AG09309 (cell line): ENCODE results near the gene TRDN.

Source experiments
- DNase-seq: peaks from one replicate; pipeline ENCODE4 v3.0.0-alpha.2; 2010; ENCODE audit warnings: low read depth
- H3K4me3 ChIP-seq: 2 replicates; pipeline ENCODE4 v1.5.1; 2011; ENCODE audit warnings: mild to moderate bottlenecking, low read depth, low read length, moderate library complexity; ENCODE audit not compliant: control insufficient read depth
- TF ChIP-seq, protein P1 (sequence below): IDR thresholded peaks from 2 replicates; pipeline ENCODE4 v1.5.1; 2011; ENCODE audit warnings: mild to moderate bottlenecking, low read depth, low read length, inconsistent platforms; ENCODE audit not compliant: insufficient read depth, control insufficient read depth; ENCODE audit errors: missing control alignments

Gene TRDN

DNA sequence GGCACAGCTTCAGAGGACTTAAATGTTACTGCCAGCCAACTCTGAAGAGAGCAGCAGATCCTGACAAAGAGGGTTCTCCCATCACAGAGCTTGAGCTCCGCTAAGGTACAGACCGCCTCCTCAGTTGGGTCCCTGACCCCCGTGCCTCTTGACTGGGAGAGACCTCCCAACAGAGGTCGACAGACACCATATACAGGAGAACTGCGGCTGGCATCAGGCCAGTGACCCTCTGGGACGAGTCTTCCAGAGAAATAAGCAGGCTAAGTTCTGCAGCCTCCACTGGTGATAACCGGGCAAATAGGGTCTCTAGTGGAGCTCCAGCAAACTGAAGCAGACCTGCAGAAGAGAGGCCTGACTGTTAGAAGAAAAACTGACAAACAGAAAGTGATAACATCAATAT is 453.8 kb downstream of the TRDN start:
- H3K4me3 ChIP-seq = no peak overlapping the region
- DNase-seq = no peak
- TF ChIP-seq, protein P1, sequence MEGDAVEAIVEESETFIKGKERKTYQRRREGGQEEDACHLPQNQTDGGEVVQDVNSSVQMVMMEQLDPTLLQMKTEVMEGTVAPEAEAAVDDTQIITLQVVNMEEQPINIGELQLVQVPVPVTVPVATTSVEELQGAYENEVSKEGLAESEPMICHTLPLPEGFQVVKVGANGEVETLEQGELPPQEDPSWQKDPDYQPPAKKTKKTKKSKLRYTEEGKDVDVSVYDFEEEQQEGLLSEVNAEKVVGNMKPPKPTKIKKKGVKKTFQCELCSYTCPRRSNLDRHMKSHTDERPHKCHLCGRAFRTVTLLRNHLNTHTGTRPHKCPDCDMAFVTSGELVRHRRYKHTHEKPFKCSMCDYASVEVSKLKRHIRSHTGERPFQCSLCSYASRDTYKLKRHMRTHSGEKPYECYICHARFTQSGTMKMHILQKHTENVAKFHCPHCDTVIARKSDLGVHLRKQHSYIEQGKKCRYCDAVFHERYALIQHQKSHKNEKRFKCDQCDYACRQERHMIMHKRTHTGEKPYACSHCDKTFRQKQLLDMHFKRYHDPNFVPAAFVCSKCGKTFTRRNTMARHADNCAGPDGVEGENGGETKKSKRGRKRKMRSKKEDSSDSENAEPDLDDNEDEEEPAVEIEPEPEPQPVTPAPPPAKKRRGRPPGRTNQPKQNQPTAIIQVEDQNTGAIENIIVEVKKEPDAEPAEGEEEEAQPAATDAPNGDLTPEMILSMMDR = no peak

DNA sequence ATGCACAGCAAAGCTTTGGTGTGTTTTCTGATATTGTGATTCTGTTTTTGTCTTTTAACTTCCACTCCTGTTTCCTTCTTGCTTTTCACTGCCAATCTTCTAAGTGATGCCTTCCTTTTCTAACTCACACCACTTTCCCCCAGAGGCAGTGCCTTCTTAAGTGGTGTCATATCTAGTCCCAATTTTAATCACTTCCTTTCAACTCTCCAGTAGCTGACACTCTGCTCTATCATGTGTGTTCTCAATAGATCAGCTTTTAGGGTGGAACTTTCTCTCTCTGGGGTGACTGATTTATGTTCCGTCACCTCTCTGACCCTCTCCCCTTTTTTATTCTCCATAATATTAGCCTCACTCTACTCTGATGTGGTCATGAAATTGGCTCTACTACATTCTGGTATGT is 460.0 kb downstream of the TRDN start:
- TF ChIP-seq, protein P1 = no peak
- DNase-seq = no peak
- no peak overlapping the region for H3K4me3 ChIP-seq

DNA sequence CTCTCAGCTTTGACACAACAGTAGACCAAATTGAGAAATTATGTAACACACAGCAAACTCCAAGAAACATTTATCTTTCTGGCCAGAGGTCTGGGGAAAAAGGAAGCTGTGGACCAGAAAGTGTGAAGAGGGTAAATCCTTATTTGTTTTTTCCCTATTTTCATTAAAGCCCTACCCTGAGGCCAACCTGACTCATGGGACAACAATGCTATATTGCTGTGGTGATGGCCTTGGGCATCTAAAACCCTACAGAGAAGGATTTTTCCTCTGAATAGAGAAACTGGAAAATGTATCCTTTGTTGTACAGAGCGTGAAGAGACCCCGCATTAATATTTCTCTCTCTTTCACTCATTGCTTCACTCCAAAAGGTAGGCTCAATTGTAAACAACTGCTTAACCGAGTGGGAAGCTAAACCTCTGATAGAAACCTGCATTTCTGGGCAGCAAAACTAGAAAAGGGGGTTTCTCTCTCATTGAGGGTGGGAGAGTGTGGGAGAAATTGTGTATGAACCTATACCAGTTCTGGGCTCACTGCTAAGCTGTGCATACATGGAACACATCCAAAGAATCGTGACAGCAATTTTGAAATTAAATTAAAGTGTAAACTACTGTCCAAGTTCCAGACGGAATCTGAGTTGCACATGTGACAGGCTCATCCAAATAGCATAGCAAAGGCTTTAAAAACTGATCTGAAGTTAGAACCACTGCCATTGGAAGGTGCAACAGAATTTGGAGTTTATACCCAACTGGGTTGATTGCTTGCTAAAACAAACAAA is 465.2 kb downstream of the TRDN start:
- H3K4me3 ChIP-seq = no peak overlapping the region
- TF ChIP-seq, protein P1 = no peak
- no peak for DNase-seq

DNA sequence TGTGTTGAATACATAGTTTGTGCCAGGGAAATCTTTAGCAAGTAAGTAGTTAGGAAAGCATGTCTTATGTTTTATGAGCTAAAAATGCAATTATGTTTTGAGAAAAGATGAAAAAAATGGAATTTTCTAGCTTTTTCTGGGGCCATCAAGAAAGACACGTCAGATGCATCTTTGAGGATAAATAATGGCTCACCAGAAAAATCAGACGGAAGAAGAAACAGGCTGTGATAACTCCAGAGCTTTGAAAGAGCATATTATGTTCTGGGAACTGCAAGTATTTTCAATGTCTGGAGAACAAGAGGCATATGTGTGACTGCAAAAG is 467.0 kb downstream of the TRDN start:
- TF ChIP-seq, protein P1 = no peak
- no peak for DNase-seq
- H3K4me3 ChIP-seq = no peak overlapping the region

DNA sequence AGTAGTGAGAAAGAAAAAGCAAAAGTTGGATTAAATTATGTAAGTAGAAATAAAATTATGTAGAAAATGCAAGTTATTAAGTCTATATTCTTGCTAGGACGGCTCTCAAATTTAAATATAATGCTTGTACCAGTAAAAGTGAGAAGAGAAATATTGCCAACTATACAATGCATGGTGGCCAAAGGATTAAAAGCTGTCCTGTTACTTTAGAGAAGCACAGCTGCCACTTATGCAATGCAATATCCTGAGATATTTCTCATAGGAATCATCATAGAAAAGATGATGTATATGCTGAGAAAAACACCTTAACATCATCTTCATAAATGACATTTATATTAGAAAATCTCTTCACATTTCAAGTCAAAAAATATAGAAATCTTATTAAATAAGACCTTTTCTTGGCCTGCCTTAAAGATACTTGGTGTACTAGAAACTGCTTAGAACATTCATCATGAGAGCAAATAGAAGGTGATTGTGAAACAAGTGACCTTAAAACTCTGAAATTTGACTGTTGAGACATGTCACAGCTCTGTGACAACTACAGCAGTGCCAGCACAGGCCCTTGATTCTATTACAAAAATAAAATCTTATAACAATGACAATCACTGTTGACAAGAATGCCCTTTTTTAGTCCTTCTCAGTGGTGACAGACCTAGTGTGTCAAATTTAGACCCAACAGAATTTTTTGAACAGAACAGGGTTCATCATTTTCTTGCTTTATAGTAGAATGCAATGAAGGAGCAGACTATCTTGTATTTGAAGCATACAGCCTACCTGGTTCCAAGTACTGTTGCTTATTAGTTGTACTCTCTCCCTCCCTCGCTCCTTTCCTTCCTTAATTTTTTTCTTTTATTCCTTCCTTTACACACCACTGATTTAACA is 467.6 kb downstream of the TRDN start:
- no peak for DNase-seq
- TF ChIP-seq, protein P1 = no peak
- H3K4me3 ChIP-seq = no peak overlapping the region

DNA sequence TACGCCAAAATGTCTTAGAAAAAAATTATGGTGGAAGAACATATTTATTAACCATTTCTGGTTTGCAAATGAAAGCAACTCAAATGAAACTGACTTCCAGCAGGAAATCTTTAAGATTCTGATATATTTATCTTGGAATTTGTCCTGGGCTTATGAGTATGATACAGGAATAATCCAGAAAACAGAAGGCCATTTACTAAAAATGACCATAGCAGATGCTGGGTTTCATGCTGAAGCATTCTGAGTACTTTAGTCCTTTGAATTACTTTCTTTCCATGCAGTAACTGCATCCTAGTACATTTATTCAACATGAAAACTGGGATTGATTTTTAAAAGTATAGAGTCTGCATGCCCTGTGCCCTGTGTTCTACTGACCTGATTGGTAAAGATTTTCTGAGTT is 468.3 kb downstream of the TRDN start:
- TF ChIP-seq, protein P1 = no peak
- H3K4me3 ChIP-seq = no peak overlapping the region
- no peak for DNase-seq
